Measurements from ENCODE around the gene PPBP.

DNA sequence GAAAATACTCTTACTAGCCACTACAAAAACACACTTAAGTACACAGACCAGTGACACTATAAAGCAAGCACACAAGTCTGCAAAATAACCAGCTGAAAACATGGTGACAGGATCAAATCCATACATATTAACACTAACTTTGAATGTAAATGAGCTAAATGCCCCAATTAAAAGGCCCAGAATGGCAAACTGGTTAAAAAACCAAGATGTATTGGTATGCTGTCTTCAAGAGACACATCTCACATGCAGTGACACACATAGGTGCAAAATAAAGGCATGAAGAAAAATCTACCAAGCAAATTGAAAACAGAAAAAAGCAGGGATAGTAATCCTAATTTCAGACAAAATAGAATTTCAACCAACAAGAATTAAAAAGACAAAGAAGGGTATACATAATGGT is 17.0 kb downstream of the PPBP start:
- no peak for TF ChIP-seq POLR2A (IDR thresholded peaks at IDR 0.05; ENCODE audit: extremely low read depth, insufficient read length)
- TF ChIP-seq, protein P1, sequence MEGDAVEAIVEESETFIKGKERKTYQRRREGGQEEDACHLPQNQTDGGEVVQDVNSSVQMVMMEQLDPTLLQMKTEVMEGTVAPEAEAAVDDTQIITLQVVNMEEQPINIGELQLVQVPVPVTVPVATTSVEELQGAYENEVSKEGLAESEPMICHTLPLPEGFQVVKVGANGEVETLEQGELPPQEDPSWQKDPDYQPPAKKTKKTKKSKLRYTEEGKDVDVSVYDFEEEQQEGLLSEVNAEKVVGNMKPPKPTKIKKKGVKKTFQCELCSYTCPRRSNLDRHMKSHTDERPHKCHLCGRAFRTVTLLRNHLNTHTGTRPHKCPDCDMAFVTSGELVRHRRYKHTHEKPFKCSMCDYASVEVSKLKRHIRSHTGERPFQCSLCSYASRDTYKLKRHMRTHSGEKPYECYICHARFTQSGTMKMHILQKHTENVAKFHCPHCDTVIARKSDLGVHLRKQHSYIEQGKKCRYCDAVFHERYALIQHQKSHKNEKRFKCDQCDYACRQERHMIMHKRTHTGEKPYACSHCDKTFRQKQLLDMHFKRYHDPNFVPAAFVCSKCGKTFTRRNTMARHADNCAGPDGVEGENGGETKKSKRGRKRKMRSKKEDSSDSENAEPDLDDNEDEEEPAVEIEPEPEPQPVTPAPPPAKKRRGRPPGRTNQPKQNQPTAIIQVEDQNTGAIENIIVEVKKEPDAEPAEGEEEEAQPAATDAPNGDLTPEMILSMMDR (IDR thresholded peaks at IDR 0.05; ENCODE audit: low read depth, low read length), result no peak
- no peak for TF ChIP-seq MAX (IDR thresholded peaks at IDR 0.05; ENCODE audit: low read depth, low read length)
- TF ChIP-seq MYC (IDR thresholded peaks at IDR 0.05; ENCODE audit: low read depth, low read length), result no peak

Measured in NB4 (cell line).